ENCODE results near the gene IL4I1. TPM values are rescaled to one million over a fixed set of nuclear protein-coding genes. Genes with fewer than 3 reads are reported as not detected.
A peak's percentile ranks its signal among the peaks of the same experiment; 100 is the strongest.

IL4I1 gene
- total RNA-seq, 1 experiment from 2014 or later, result 8.2 TPM

GRCh38 chr19:49870309-49870901 is 26.3 kb downstream of the IL4I1 start:
- Mint-ChIP-seq H3K9me3 (ENCODE audit: low read depth, unreplicated experiment) (no peaks in the 10 kb centered on the region), H3K4me3 (ENCODE audit: low read depth, unreplicated experiment) (no peak overlapping the region)

GRCh38 chr19:49869484-49870308 is 27.0 kb downstream of the IL4I1 start:
- Mint-ChIP-seq H3K27ac (ENCODE audit: unreplicated experiment) (no peak overlapping the region), H3K4me3 (ENCODE audit: low read depth, unreplicated experiment) (no peak overlapping the region), H3K9me3 (ENCODE audit: low read depth, unreplicated experiment) (no peaks in the 10 kb centered on the region), H3K36me3 (ENCODE audit: insufficient read depth, unreplicated experiment) (peaks cover 11% of the 10 kb centered on the region), H3K4me1 (ENCODE audit: low read depth, unreplicated experiment) (peaks cover 33% of the 10 kb centered on the region), H3K27me3 (ENCODE audit: unreplicated experiment) (no peaks in the 10 kb centered on the region)
- CTCF ChIA-PET, result interaction anchor here (0.7 to 1.1 kb wide), 6 partner anchors 9 to 876 kb away, joined by 3 to 10 read pairs (median 4); partner anchors contain the start of genes ATF5, NUP62 and RUVBL2
- intact Hi-C loops (cut with micrococcal nuclease; ENCODE audit: unreplicated experiment), result no loop called here
- no TSS peak for BruUV-seq (replicated peaks)
- peak; percentile 97 for DNase-seq
- TF ChIP-seq CTCF (IDR thresholded peaks at IDR 0.05; ENCODE audit: unreplicated experiment), result no peak

More at GRCh38 chr19:49870309-49870901, 26.3 kb downstream of the IL4I1 start:
- intact Hi-C loops (cut with micrococcal nuclease; ENCODE audit: unreplicated experiment), result no loop called here
- no peak for TF ChIP-seq CTCF (IDR thresholded peaks at IDR 0.05; ENCODE audit: unreplicated experiment)
- H3K27ac Mint-ChIP-seq (ENCODE audit: unreplicated experiment), result no peak overlapping the region
- CTCF ChIA-PET, result interaction anchor here (0.5 kb wide), 1 partner anchor 59 kb away, joined by 4 read pairs; no protein-coding TSS in a partner anchor
- H3K36me3 Mint-ChIP-seq (ENCODE audit: insufficient read depth, unreplicated experiment), result peaks cover 11% of the 10 kb centered on the region
- no peak for DNase-seq
- H3K27me3 Mint-ChIP-seq (ENCODE audit: unreplicated experiment), result no peaks in the 10 kb centered on the region
- H3K4me1 Mint-ChIP-seq (ENCODE audit: low read depth, unreplicated experiment), result peaks cover 26% of the 10 kb centered on the region
- no TSS peak for BruUV-seq (replicated peaks)

- DNase-seq, result no peak
- no TSS peak for BruUV-seq (replicated peaks)
- no peak overlapping the region for H3K27ac Mint-ChIP-seq (ENCODE audit: unreplicated experiment)
- H3K36me3 Mint-ChIP-seq (ENCODE audit: insufficient read depth, unreplicated experiment), result peaks cover 11% of the 10 kb centered on the region
- TF ChIP-seq CTCF (IDR thresholded peaks at IDR 0.05; ENCODE audit: unreplicated experiment), result no peak
- intact Hi-C loops (cut with micrococcal nuclease; ENCODE audit: unreplicated experiment), result no loop called here
- no peaks in the 10 kb centered on the region for H3K27me3 Mint-ChIP-seq (ENCODE audit: unreplicated experiment)
- no peaks in the 10 kb centered on the region for H3K9me3 Mint-ChIP-seq (ENCODE audit: low read depth, unreplicated experiment)
- CTCF ChIA-PET, result interaction anchor here (0.7 to 1.1 kb wide), 6 partner anchors 10 to 876 kb away, joined by 3 to 10 read pairs (median 4); partner anchors contain the start of genes ATF5, NUP62 and RUVBL2
- peaks cover 40% of the 10 kb centered on the region for H3K4me1 Mint-ChIP-seq (ENCODE audit: low read depth, unreplicated experiment)
- no peak overlapping the region for H3K4me3 Mint-ChIP-seq (ENCODE audit: low read depth, unreplicated experiment)
These were observed 27.6 kb downstream of the IL4I1 start for GRCh38 chr19:49869009-49869483.

GRCh38 chr19:49866933-49867782 is 29.5 kb downstream of the IL4I1 start, which contains the start of gene PNKP:
TSS of gene PNKP (minus strand) at chr19:49867576. CDS start at chr19:49867204, 372 bp downstream.
- Mint-ChIP-seq H3K4me1 (ENCODE audit: low read depth, unreplicated experiment) (peaks cover 46% of the 10 kb centered on the region), H3K9me3 (ENCODE audit: low read depth, unreplicated experiment) (no peaks in the 10 kb centered on the region), H3K4me3 (ENCODE audit: low read depth, unreplicated experiment) (no peak within 1 kb of the TSS), H3K27me3 (ENCODE audit: unreplicated experiment) (no peaks in the 10 kb centered on the region), H3K36me3 (ENCODE audit: insufficient read depth, unreplicated experiment) (peaks cover 5% of the 10 kb centered on the region), H3K27ac (ENCODE audit: unreplicated experiment) (no peak within 1 kb of the TSS)
- CTCF ChIA-PET, result interaction anchor here (0.8 kb wide), 2 partner anchors 9 to 54 kb away, joined by 3 read pairs; partner anchors contain the start of gene FUZ
- no TSS peak for BruUV-seq (replicated peaks)
- intact Hi-C loops (cut with micrococcal nuclease; ENCODE audit: unreplicated experiment), result no loop called here
- no peak for TF ChIP-seq CTCF (IDR thresholded peaks at IDR 0.05; ENCODE audit: unreplicated experiment)
- DNase-seq, result peak; percentile 96

Measured in Calu3 (cell line).